GM11168 (cell line): ENCODE measurements around the gene STXBP4.

Experiments used
- in situ Hi-C: fragments of 300-500 bp; cut with MboI; formaldehyde crosslinking; loops from one replicate; pipeline ENCODE4 v1.12.0; 2022; ENCODE audit warnings: low sequenced_read_pairs; ENCODE audit not compliant: unreplicated experiment

Gene STXBP4

DNA sequence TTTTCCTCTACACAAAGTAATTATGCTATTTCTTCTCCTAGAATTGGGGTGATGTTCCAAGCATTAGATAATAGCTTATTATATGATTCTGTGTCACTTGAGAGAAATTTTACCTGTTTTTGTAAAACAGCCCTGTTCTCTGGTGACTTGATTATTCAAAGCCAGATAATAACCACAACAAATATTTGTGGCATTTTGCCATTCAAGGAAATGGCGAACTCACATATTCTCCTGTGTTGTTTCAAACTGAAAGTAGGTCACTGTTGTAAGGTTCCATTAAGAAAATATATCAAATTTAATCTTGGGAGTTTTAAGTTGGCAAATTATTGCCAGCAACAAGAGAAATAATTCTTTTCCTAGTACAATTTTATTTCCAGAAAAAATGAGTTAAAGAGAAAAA is 124.8 kb downstream of the STXBP4 start:
- in situ Hi-C loops, result no loop called here

DNA sequence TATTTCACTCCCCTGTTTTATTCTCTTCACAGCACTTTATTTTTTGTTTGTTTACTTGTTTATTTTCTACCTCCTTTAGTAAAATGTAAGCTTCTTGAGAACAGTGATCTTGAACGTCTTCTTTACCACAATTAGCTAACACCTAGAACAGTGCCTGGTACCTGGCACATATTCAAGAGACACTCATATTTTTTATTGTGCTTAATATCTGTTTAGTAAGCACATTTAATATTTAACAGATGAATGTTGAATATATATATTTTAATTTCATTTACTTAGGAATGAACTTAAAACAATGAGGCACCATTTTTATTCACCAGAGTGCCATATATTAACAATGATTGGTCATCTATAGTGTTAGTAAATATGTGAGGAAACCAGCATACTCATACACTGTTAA is 130.2 kb downstream of the STXBP4 start:
- in situ Hi-C loops, result no loop called here

DNA sequence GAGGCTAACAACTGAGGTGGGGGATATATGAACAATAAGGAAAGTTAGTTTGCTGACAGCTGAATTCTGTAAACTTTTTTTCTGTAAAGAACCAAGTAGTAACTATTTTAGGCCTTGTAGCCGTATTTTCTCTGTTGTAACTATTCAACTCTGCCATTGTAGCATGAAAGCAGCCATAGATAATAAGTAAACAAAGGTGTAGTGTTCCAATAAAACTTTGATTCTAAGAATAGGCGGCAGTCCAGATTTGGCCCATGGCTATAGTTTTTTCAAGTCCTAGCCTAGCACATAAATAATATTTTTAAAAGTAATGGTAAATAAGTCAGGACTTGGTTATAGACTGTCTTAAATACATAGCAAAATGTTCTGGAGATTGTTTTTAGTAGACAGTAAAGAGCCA is 142.0 kb downstream of the STXBP4 start:
- in situ Hi-C loops, result no loop called here

DNA sequence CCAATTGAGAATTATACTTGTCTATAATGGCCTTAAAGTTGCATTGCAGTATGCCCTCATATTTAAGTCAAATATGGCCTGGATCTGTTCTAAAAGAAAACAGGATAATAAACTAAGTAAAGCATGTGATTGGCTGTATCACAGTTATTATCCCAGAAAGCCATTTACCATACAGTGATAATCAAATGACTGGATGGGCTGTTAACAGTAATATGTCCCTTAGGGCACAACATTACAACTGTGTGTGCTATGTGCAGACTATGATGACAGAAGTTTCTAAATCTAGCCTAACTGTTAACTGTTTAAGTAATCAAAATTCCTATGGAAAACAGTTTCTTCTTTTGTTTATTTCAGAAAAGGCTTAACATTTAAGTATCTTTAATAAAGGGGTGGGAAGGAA is 145.7 kb downstream of the STXBP4 start:
- in situ Hi-C loops, result no loop called here

DNA sequence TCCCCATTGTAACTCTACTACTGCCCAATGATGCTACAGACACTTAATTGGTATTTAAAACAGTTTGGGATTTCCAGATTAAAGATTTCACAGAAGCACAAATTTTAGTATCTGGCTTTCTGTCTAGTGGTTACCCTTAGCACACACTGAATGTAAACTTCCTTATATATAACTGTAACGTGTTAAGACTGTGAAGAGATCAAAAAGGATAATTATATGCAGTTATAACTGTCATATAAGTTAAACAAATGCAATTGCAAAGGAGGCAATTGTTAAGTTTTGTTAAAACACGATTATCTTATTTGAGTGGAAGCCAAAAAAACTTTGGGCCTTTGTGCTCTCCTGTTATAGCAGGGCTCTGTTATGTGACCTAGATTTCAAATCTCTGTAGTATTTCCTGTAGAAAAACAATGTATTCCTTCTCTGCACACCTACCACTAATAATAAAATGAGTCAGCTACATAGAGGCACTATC is 147.9 kb downstream of the STXBP4 start:
- in situ Hi-C loops, result no loop called here

DNA sequence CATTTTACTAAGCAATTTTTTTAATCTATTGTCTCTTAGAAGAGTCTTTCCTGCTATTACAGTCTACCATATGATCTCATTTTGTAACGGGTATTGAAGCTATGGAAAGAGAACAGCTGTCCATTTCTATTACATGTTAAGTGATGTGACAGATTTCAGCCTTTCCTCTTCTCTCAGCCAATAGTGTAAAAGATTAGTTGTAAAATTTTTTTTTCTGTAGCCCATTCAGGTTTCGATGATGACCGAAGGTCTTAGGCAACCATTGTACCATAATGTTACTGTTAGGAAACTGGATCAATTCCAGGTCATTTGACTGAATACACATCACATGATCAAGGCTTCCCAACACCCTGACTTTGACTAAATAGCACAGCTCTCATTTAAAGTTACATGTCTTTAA is 148.6 kb downstream of the STXBP4 start:
- in situ Hi-C loops, result no loop called here

DNA sequence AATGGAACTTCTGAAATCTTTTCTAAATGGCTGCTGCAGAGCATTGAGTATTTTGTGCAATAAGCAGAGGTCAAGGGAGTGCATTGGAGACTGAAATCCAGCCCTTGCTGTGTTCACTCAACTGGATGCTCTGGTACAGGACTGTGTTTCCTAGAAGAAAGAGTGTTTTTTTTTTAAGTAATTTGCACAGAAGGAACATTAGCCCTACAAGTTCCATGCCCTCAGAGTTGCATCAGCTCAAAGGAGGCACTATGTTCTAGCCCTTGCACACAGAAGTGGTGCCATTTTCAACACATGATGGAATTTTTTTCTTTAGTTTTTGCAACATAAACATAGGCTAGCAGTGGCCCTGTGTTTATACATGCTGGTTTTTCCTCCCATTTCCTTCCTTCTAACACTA is 152.1 kb downstream of the STXBP4 start:
- in situ Hi-C loops, result no loop called here

DNA sequence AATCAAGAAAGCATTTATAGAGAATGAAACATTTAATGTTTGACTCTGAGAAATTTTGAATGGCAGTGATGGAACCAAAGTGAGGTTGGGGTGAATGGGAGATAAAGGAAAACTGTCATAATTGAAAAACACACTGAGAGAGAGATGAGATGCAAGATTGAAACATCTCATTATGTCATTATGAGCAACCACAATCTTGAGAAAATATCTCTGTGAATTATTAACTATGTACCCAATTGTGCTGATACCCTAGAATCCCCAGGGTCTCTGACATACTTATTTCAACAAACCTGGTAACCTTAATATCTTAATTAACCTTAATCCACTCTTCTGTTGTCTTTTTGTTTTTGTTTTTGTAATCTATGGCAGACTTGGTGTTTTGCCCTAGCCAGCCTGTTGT is 152.7 kb downstream of the STXBP4 start:
- in situ Hi-C loops, result no loop called here

DNA sequence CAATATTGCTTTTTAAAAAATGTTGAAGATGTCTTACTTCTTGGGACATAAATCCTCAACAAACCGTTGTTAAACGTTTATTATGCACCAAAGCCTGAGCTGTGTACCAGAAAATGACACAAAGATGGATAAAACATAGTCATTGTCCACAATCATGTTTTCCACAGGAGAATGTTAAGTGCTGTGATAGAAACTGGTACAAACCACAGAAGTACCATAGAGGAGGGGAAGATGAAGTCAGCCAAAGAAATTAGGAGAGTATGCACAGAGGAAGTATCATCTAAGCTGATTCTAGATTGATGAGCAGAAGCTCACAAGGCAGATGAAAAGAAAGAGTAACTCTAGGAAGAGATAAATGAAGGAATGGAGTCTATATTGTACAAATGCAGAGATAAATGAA is 153.5 kb downstream of the STXBP4 start:
- in situ Hi-C loops, result no loop called here

DNA sequence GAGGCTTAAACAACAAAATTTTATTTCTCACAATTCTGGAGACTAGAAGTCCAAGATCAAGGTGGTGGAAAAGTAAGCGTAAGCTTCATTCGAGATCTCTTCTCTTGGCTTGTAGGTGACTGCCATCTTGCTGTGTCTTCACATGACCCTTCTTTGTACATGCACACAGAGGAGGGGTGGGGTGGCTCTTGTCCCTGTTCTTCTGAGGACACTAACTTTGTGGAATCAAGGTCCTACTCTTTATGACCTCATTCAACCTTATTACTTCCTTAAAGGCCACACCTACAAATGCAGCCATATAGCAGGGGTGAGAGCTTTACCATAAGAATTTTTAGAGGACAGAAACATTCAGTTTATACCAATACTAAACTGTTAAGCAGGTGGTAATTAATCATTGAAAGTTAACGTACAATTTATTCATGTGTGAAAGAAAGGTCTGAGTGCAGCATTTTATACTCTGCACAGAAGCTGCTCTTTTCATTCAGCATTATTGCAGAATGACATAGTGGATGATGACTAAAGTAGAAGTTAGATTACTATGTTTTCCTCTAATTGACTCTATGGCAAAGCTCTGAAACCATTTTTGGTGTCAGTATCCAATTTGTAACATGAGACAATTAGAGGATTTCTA is 156.3 kb downstream of the STXBP4 start:
- in situ Hi-C loops, result no loop called here

DNA sequence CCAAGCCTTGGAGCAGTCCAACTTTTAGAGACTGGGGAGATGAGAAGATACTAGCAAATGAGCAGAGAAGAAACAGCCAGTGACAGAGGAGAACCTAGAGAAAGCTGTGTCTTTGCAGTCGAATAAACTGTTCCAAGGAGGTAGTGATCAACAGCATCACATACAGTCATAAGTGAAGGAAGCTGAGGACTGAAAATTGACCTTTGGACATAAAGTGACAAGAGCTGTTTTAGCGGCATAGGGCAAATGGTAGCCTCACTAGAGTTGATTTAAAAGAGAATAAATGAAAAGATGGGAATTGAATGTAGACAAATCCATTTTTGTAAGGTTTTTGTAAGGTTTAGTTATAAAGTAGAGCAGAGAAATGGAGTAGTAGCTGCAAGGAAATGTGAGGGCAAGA is 165.0 kb downstream of the STXBP4 start:
- in situ Hi-C loops, result loop anchor here (5.0 kb wide), 1 partner anchor 79 kb away; no protein-coding TSS in a partner anchor

DNA sequence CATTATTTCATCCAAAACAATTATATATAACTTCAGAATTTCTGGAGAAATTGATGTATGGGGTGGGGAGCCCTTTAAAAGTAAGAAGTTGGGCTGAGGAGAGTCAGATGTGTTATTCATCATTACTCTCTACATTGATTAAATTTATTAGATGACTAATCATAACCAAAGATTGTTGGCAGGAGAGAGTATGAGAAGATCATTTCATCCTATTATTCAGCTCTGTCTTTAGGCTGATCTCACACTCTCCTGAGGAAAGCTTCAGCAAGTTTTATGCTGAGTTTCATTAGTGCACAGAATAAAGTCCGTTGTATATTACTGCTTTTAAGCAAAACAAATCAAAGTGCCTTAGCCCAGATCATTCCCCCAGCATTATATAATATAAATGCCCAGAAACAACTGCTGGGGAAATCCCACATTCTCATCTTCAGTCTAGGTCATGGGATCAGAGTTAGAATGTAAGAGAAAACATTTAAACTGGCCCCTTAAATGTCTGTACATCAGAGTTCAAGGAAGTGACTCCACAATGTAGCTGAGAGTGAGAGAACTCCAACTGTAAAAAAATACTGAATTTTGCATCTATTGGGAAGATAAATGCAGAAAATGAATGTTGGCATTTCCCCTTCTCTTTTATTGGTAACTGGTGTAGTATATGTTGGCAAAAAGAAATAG is 166.1 kb downstream of the STXBP4 start:
- in situ Hi-C loops, result loop anchor here (5.0 kb wide), 1 partner anchor 78 kb away; no protein-coding TSS in a partner anchor

DNA sequence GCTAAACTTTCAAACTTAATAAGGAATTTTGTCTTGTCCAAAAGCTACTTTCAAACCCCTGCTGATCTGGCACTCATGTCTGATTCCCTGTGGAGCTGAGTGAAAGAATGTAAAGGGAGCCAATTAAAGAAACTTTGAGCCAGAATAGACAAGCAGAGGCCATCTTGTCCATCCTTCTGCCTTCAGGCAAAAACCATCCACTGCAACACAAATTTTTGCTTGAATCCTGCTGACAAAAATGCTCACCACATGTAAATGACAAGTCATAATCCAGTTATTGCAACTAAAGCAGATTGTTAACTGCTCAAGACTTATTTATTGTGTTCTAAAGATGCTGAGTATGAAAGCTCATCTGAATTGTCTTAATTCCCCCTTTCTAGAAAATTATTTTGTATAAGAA is 172.2 kb downstream of the STXBP4 start:
- in situ Hi-C loops, result no loop called here

DNA sequence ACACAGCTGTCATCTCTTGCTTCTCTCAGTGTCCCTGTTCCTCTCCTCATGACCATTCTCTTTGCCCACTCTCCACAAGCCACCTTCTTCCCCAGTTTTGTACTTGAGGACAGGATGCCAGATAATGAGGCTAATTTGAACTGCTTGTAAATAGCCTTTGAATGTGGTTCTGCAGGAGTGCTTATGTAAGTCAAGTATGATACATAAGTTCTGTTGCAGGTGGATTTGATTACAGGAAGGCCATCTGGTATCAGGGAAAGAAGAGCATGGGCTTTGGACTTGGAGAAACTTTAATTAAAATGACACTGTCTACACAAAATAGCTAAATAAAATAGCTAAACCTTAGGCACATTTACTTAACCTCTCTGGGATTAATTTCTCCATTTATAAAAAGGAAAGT is 176.0 kb downstream of the STXBP4 start:
- in situ Hi-C loops, result no loop called here

DNA sequence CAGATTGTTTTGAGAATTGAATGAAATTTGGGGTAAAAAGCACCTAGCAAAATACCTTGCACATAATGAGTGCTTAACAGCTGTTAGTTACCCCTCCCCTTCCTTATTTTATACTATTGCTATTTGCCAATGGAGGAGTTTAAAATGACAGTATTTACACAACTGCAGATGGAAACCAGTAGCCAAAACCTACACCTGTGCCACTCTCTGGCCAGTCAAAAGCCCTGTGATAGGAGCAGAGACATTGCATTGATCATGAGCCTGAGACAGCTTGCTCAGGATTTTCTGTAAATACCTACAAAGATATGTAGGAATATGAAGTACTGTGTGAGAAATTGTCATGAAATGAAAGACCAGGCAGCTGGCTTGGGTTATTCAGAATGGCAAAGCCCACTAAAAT is 180.9 kb downstream of the STXBP4 start:
- in situ Hi-C loops, result no loop called here

DNA sequence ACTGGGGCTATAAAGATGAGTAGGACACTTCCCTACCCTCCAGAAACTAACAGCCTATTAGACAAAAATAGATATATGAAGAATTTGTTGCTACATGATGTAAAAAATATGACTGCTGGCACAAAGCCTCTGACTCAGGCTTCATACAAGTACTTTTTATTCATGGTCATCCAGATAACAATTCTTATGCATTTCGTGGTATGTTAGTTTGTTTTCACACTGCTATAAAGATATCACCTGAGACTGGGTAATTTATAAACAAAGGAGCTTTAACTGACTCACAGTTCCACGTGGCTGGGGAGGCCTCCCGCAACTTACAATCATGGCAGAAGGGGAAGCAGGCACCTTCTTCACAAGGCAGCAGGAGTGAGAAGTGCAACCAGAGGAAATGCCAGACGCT is 183.7 kb downstream of the STXBP4 start:
- in situ Hi-C loops, result no loop called here

DNA sequence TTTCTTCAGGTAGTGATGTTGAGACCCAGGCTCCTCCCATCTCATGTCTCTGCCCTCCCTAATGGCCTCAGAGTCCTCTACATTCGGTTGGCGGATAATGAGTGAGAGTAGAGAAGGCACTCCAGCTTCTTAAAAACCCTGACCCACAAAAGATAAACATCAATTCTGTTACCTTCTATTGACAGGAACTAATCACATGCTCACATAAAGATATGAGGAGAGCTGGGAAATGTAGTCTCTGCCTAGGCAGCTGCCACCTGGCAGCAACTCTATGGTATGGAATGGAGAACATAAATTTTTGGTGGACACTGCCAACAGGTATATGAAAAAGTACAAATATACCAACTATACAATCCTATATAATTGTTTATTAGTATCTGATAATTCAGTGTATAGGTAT is 185.5 kb downstream of the STXBP4 start:
- in situ Hi-C loops, result no loop called here

DNA sequence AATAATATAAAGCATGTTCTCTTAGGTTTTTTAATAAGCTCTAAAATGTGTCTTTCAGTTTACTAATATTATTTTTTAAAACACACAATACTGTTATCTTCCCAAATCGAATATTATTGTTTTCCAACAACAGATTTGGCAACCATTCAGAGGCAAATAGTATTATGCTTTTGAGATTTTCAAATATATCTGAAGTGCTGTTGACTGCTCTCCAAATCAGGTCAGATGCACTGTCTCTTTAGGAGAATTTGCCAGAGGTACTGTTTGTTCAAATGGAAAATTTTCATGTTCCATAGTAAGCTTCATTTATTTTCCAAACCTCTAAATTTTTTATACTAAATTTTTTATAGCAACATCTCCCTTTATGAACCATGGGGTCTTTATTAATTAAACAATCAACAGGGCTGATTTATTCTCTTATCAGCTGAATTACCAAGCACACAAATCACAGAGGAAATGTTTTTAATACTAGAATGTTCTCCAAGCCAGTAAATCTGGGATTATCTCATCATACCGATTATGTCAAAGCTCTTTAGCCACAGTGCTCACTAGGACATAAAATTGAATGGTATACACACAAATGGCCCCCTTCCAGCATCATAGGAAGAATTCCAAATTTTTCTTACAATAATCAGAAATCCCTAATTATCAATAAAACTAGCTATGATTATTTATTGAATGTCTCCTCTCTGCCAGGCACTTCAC is 187.4 kb downstream of the STXBP4 start:
- in situ Hi-C loops, result no loop called here

DNA sequence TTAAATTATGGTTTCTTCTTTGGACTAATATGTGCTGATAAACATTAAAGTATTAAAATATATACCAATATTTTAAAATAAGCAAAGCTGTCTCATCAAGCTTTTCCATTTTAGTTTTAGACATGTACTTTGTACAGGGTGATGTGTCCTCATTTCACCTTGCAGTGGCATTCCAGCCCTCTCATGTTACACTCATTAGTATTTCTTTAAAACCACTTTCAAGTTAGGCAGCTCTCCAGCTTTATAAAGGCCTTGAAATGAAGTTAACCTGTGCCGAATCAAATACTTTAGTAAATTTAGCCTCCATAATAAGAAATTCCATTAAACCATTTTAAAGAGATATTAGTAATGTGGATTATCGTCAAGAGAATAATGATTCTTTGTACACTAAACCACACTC is 188.6 kb downstream of the STXBP4 start:
- in situ Hi-C loops, result no loop called here

DNA sequence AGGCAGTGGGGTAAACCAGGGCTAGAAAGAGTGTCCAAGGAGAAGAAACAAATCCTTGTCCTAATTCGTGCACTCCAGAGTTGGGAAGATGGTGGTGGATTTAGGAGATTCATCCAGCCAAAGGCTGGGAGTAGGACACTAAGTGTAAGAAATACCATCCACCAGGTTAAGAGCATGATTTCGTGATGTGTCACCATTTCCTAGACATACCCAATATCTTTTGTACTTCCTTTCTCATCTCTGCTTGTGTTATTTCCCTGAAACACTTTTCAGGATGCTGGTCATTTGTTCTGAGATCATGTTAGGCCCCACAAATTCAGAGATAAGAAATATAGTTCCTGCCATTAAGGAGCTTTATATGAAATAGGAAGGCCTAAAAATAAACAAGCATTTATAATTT is 189.9 kb downstream of the STXBP4 start:
- in situ Hi-C loops, result no loop called here

DNA sequence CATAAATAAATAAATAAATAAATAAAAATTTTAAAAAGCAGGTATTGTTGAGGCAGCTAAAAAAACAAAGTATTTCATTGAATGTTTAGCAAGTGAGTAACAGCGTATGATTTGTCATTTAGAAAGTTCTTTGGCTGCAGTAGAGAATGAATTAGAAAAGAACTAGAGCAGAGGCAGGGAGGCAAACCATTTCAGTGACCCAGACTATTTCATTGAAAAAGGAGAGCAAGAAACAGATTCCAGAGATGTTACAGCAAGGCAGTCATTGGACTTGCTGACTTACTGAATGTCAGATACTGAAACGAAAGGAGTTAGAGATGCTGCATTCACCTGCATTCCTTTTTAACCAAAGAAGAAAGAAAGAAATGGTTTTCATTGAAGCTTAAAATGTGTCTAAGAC is 190.7 kb downstream of the STXBP4 start:
- in situ Hi-C loops, result no loop called here
